HG03439 (cell line): ENCODE data around the gene CAMK2D.

Experiments used
- ATAC-seq: cut with Tn5 transposase; IDR thresholded peaks from one replicate; pipeline ENCODE4 v1.9.1; 2021; ENCODE audit warnings: mild to moderate bottlenecking, moderate library complexity; ENCODE audit not compliant: unreplicated experiment

The CAMK2D gene

DNA sequence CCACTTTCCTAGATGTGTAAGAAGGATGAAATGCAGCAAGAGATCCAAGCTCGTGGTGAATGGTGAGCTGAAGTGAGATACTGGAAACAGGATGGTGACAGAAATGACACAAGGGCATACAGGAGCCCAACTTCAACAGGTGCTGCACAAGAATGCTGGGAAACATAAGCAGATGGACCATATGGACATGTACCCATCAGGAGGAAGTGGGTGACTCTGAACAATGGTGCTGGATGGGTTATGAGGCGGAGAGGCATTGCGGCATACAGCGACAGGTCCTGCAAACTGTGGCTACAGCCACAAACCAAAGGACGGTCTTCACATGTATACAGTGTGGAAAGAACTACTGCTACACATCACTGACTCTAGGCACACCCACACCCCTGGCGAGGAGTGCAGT, 265.7 kb downstream of the CAMK2D start:
- no peak for ATAC-seq

DNA sequence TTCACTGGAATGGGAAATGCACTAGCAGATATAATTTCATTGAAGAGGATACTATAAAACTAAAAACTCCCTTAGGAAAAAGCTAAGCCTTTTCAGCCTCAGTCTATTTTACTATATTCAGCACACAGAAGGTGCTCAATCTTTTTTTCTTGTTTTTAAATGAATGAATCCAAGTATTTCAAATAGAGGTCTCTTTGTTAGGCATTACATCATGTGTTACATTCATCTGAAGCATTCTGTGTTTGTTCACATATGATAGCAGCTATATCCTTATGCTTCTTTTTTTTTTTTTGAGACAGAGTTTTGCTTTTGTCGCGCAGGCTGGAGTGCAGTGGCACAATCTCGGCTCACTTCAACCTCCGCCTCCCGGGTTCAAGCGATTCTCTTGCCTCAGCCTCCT, 278.4 kb downstream of the CAMK2D start:
- ATAC-seq = no peak

DNA sequence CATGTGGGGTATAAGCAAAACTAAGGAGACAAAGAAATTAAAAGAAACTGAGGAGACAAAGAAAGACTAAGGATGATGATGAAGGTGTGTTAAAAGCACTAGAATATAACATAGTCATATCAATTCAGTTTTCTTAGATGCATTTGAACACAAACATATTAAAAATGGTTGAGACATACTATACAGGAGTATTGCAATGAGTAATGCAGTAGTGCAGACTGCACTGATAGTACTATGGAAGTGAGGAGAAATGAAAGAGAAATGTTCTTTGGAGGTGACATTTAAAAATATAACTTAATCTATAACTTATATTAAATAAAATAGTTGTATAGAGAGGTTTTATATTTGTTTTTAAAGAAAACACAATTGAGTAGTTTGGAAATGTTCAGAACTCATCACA, 279.2 kb downstream of the CAMK2D start:
- no peak for ATAC-seq

DNA sequence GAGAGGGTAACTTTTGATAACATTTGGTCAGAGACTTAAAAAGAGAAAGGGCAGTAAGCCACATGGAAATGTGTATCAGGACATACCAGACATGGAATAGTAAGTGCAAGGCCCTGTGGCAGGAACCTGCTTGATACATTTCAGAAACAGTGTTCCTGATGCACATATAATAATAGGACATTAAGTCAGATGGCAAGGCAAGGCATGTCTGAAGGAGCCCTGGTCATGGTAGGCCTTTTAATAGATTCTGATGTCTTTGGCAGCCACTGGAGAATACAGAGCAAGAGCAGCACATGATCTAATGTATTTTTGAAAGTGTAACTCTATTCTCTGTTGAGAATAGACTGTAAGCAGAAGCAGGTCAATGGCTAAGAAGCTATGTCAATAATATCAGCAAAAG, 279.7 kb downstream of the CAMK2D start:
- no peak for ATAC-seq

DNA sequence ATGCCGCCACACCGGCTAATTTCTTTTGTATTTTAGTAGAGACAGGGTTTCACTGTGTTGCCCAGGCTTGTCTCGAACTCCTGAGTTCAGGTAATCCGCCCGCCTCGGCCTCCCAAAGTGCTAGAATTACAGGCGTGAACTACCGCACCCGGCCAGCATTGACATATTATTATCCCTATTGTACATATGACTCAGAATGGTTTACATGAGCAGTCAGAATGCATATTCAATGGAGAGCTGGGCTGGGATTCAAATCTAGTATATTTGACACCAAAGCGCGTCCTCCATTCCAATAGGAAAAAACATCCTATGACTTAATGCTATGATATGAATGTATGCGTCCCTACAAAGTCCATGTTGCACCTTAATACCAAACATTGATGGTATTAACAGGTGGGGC, 281.4 kb downstream of the CAMK2D start:
- no peak for ATAC-seq

DNA sequence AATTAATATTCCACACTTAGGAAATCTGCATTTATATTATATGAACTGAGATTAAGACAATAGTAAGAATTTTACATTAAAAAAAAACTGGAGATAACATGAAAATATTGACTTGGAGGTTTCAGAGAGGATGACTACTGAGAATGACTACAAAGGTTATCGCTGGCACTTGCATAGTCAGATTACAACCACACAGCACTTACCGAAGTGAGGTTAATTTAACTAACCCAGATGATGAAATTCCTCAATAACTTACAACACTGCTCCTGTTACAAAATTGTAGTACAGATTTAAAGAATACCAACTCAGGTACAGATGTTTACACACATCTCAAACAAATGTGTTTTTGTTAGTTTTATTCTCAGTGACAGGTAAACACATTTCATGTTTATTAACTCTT, 283.5 kb downstream of the CAMK2D start:
- ATAC-seq = no peak

DNA sequence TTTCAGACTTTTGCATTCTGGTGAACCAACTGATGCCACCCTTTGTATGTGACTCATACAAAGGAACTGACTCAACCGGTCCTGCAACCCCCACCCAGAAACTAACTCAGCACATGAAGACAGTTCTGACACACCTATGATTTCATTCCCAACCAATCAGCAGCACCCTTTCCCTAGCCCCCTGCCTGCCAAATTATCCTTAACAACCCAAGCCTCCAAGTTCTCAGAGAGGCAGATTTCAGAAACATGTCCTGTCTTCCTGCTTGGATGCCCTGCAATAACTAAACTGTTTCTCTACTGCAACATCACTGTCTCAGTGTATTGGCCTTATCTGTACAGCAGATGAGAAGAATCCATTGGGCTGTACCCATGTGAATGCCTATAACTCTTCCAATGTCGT, 284.7 kb downstream of the CAMK2D start:
- ATAC-seq = no peak

DNA sequence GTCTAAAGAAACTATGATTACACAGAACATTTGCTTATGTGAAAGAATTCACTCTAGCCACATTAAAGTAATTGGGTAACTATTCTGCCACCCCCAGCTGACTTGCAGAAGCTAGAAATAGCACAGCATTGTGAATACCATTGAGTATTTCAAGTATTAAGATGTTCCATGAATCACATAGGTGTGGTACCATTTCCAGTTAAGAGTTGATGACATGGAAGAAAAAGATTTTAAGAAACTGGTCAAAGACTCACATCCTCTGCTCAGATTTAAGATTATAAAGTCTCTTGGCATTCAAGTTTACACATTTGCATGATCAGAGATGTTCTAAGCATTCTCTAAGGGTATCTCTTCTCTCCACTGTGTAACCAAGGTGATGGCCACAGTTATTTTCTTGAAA, 287.5 kb downstream of the CAMK2D start:
- ATAC-seq = no peak

DNA sequence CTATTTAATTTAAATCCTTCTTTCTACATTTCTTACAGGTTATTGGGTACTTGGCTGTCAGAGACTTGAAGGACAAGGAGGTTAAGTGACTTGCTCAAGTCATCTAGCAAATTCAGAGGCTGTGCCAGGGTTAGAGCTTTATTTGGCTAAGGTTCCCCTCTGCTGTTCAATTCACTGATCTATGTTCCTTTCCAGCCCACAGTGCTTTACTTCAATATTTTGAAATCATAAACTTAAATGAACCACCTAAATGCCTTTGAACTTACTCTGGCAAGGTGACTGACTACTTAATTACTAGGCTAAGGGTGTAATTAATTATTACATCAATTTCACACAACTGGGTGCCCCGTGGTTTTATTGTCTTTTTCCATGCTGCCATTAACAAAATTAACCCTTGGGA, 288.7 kb downstream of the CAMK2D start:
- ATAC-seq = no peak

DNA sequence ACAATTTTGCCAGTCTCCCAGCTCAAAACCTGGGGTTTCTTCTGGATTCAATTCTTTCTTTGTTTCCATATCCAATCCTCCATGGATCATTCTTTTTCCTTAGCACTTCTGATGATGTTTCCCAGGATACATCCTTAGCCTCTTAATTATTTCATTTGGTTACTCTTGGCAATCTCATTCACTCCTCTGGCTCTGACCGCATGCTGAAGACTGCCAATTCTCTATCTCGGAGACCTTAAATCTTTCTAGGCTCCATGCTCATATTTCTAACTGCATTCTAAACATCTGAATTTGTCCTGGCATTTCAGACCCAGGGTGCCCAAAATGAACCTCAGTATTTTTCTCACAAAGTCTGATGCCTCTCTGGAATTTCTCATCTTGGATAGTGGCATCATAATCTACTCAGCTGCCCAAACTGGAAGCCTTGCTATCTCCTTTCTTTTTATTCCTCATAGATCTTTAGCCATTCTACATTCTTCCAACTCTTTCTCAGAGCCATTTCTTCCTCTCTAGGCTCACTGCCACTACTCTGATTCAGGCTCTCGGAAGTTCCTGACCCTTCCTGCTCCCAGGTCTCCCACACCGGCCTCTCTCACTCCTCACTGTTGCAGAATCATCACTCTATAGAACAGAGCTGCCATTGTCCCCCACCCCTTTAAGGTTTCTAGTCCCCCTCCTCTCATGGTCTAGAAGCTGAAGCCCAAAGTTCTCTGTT, 290.2 kb downstream of the CAMK2D start:
- ATAC-seq = no peak

DNA sequence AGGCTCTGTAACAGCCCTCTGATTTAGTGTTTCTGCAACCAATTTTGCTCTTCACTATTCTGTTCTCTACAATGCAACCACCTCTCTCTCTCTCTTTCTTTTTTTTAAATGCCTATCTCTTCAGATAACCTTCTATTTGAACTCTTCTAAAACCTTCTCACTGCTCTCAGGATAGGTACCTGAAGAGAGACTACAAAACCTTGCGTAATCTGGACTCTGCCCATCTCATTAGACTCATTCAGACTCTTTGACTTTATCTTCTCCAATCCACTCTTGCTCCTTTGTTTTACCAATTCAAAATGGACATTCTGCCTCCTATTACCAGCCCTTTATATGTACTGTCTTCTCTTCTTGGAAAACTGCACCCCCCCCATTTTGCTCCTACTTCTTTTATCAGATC, 291.6 kb downstream of the CAMK2D start:
- no peak for ATAC-seq

DNA sequence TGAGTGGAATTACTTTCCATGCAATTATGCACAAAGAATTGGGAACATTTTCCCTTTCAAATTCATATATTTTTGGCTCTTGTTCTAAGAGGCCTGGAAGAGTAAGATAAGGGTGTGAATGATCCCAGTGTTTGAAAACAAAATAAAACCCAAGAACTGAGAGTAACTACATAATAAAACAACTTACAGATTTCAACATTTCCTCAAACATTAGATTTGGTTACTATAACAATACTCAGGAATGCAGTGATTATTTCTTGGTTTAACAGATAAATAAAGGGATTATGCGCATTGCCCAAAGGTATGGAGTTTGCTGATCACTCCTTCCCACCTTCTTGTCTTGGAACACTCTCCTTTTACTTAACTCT, 292.5 kb downstream of the CAMK2D start:
- ATAC-seq = no peak

DNA sequence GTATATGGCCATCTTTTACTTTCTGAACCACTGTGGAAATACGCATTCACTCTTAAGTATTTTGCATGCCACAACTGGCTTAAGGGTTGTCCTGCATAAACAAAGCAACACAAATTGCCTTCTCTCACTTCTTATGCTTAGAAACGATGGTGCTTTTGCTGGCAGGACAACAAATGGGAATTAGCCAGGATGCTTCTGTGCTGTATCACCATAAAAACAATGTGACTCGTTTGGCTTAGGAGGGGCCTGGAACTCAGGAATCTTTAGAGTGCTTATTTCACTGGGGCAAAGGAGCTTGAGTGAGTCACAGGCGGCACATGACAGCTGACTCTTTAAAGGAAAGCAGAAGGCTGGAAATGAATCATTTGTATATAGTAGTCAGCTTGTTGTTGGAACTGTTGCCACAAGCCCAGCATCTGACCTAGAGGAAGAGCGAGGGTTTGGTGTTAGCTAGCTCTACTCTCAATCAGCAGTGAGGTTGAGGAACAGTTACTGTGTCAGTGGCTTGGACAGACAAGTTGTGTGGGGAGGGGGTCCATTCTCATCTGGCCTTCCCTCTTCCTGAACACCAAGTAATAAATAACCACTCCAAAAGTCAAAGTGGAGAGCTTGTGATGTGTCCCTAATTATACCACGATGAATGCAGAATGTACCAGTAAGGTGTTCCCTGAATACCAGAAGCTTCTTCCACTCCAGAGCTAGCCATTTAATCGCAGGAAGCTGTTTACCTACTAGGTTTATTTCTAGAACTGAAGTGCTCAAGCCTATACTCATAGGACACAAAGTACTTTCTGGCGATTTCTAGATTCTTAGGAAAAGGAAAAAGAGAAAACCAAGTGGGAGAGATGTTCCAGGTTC, 293.1 kb downstream of the CAMK2D start:
- no peak for ATAC-seq

DNA sequence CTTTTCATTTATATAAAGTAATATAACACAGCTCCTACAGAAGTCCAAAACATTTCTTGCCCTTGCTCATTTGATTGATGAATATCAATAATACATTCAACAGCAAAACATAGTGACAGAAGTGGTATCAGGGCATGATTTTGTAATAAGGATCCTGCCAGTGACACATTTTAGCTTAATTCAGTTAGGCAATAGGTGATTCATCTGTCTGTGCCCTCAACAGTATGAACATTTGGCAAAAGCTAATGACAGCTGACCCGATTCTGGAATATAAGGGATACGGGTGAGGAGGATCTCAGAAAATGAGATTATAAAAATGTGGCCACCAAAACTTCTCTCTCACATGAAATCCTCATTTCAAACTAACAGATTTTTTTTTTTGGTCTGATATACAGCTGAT, 294.0 kb downstream of the CAMK2D start:
- no peak for ATAC-seq

DNA sequence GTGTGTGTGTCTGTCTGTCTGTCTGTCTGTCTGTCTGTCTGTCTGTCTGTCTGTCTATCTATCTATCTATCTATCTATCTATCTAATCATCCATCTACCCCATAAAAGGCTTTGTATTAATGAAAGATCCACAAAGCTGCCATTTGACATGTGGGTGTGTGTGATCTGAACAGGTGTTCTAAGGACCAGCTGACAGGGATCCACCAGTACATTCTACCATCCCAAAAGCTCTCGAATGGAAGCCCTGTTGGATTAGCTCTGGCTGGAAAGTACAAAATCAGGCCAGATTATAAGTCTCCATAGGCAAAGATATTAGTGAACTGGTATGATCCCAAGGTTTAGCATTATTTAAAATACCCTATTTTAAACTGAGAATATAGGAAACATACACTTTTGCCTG, 299.3 kb downstream of the CAMK2D start:
- ATAC-seq = no peak

DNA sequence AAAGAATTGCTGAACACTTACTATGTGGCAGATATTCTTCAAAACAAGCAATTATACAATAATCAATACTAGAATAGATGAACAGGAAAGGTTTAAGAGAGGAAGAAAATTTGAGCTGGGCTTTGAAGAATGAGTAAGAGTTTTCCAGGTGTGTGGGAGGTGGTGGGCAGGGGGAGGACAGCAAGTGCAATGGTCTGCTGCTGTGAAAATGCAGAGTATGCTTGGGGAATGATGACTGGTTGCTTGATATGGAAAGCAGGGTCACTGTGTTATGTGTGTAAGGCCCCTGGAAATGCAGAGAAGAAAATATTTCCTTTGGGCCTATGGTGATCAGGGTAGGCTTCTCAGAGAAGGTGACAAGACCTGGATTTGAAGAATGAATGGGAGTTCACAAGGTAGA, 300.3 kb downstream of the CAMK2D start:
- no peak for ATAC-seq

DNA sequence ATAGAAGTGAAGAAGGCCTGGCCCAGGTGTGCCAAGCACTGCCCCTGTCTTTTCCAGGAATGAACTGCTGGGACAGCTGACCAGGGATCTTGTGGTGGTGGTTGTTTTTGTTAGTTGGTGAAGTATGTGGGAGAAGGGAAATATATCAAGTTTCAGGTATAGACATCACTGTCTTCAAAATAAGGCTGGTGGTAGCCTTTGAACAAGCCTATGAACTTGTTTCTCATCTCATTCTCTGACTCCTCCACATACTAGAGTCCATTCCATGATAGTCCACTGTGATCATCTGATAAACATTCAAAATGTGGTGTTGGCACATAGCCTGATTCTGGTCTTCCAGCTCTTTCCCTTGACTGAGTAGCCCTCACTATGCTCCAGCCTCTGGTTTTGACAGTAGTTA, 303.7 kb downstream of the CAMK2D start:
- no peak for ATAC-seq

DNA sequence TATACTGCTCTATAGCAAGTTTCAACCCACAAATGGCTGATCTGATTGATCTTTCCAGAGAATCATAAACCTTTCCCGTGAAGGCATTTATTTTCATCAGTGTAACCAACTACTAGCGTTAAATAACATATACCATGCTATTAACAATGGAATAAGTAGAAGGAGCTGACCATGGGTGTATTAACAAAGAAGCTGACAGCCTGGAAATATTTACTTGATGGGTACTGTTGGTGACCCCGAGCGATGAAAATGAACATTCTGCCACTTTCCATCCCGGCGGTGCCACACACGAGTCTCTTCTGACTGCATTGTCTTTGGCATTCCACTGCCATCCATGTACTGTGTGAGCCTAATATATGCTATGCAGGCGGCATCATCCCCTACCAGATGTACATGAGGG, 304.4 kb downstream of the CAMK2D start:
- no peak for ATAC-seq

DNA sequence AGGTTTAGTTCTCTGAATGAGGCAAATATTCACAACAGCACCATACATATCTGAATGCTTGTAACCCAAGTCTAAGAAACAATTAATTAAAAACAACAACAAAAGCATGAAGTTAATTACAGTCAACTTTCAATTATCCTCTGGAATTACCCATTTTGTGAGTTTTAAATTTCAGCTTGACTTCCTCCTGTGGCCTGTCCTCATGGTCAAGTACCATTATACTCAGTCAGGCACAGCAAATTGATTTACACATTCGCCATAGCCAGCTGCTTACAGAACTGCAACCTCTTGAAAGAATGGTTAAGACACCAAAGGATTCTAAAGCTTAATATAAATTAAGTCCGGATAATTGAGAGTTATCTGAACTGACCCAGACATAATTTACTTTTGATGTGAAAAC, 306.5 kb downstream of the CAMK2D start:
- no peak for ATAC-seq

DNA sequence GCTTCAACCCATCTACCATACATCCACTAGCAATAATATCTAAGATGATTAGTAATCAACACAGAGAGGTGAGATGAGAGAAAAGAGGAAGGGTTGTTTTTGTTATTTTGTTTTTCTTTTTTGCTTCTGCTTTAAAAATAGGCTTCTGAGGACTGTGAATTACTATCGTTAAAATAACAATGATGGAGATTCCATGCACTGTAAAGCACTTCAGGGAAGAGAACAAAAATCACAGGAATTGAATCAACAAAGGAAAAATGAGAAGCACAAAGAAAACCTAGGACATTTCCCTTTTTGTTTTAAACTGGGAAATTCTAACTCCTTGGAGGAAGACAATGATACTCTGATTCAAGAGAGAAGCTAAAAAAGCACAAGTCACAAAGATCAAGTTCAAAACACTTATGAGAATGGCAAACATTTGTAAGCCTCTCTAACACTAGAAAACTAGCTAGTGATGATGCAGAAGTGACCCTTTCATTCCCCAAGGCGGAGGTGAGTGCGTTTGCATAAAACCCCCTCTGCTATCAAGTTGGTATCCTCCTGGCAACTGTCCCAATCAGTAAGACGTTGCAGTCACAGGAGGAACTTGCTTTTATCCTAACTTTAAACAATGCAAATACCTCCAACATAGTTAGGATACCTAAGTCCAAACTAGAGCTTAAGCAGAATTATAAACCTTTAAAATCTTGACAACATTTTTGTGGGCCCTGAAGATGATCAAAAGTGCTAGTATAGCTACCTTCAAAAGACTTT, 308.5 kb downstream of the CAMK2D start:
- ATAC-seq = no peak

DNA sequence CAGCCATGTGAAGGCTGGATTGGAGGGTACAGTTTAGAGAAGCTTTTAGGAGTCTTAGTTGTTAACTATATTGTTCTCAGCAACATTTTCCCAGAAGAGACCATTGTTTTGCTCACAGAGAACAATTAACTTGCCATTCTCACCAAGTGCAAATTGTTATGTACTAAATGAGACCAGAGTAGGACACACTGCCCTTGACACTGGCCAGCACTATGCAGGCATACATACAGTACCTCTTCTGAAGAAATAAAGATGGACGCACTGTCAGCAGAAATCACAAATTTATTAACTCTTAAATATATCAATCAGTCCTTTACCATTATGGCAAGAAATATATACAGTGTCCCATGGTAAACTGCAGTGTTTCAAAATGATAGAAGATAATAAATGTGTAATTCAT, 309.4 kb downstream of the CAMK2D start:
- ATAC-seq = no peak
